Muscle of leg (tissue), 11 donors: ENCODE measurements around the gene NFKB2. TPM values are rescaled to one million over a fixed set of nuclear protein-coding genes. Genes with fewer than 3 reads are reported as not detected.

Experiments
- DNase-seq: peaks from one replicate; pipeline ENCODE4 v3.0.0; 2013
- H3K27ac ChIP-seq: one replicate; pipeline ENCODE4 v1.5.1; 2013; ENCODE audit warnings: mild to moderate bottlenecking, low read length, control low read depth
- H3K27me3 ChIP-seq: one replicate; pipeline ENCODE4 v1.6.1; 2013; ENCODE audit warnings: low read length; ENCODE audit not compliant: control insufficient read depth, insufficient read depth
- H3K36me3 ChIP-seq: one replicate; pipeline ENCODE4 v1.6.1; 2013; ENCODE audit warnings: low read length; ENCODE audit not compliant: control insufficient read depth, insufficient read depth
- H3K4me1 ChIP-seq: one replicate; pipeline ENCODE4 v1.6.1; 2013; ENCODE audit warnings: low read length; ENCODE audit not compliant: control insufficient read depth, insufficient read depth
- H3K4me3 ChIP-seq: one replicate; pipeline ENCODE4 v1.5.1; 2013; ENCODE audit warnings: low read length, control low read depth
- H3K9me3 ChIP-seq: replicated peaks from 2 replicates; pipeline ENCODE4 v1.6.1; 2013; ENCODE audit warnings: low read depth, low read length; ENCODE audit not compliant: control insufficient read depth
- WGBS: methylation state at CpG from one replicate; pipeline ENCODE4 v1.1.5; 2013; ENCODE audit warnings: missing lambda C conversion rate; ENCODE audit not compliant: insufficient coverage; 5-methylcytosine and 5-hydroxymethylcytosine counted together
- polyA plus RNA-seq, 8 donors: library from polyadenylated mRNA; unstranded; fragments of 120-200 nt; gene quantifications; one replicate each; pipeline versions ENCODE4 v1.2.1 to v1.2.3, GENCODE V29; 2013; ENCODE audit warnings: inconsistent platforms in 1 of 8, low replicate concordance in 1 of 8; ENCODE audit not compliant: insufficient read length in 8 of 8, insufficient read depth in 1 of 8
- total RNA-seq: library from RNA; stranded (reverse); fragments of 120-200 nt; gene quantifications from one replicate; pipeline ENCODE4 v1.2.4, GENCODE V29; 2013

The NFKB2 gene
- total and polyA plus RNA-seq, 9 donors: 13.2 to 21.2 (median 16.8) TPM

GRCh38 chr10:102375867-102376266, 19.6 kb upstream of the NFKB2 start:
- Histone ChIP-seq H3K4me3 (no peak overlapping the region), H3K36me3 (peaks cover 77% of the 10 kb centered on the region), H3K9me3 (peaks cover 2% of the 10 kb centered on the region), H3K27me3 (no peaks in the 10 kb centered on the region), H3K27ac (no peak overlapping the region), H3K4me1 (no peaks in the 10 kb centered on the region)
- DNase-seq: no peak
- WGBS: 86% methylated on average over 2 of the region's 2 CpGs

- 88% methylated on average over 7 of the region's 12 CpGs for WGBS
- no peaks in the 10 kb centered on the region for H3K27me3 ChIP-seq
- no peak overlapping the region for H3K4me3 ChIP-seq
- H3K4me1 ChIP-seq: no peaks in the 10 kb centered on the region
- peaks cover 82% of the 10 kb centered on the region for H3K36me3 ChIP-seq
- H3K27ac ChIP-seq: no peak overlapping the region
- DNase-seq: no peak
- H3K9me3 ChIP-seq: no peaks in the 10 kb centered on the region
These were observed 18.6 kb upstream of the NFKB2 start for GRCh38 chr10:102376901-102377300.

- DNase-seq: no peak
- no peaks in the 10 kb centered on the region for H3K4me1 ChIP-seq
- H3K27ac ChIP-seq: no peak overlapping the region
- no peaks in the 10 kb centered on the region for H3K27me3 ChIP-seq
- peaks cover 87% of the 10 kb centered on the region for H3K36me3 ChIP-seq
- H3K4me3 ChIP-seq: no peak overlapping the region
- no peaks in the 10 kb centered on the region for H3K9me3 ChIP-seq
- 100% methylated on average over 6 of the region's 6 CpGs for WGBS
These were observed 16.1 kb upstream of the NFKB2 start for GRCh38 chr10:102379383-102379782.

GRCh38 chr10:102381983-102382382, 13.5 kb upstream of the NFKB2 start:
- Histone ChIP-seq H3K4me3 (no peak overlapping the region), H3K27me3 (no peaks in the 10 kb centered on the region), H3K4me1 (peaks cover 2% of the 10 kb centered on the region), H3K27ac (no peak overlapping the region), H3K9me3 (no peaks in the 10 kb centered on the region), H3K36me3 (peaks cover 63% of the 10 kb centered on the region)
- WGBS: 81% methylated on average over 8 of the region's 9 CpGs
- no peak for DNase-seq

GRCh38 chr10:102382871-102383270, 12.6 kb upstream of the NFKB2 start:
- H3K27me3 ChIP-seq: no peaks in the 10 kb centered on the region
- no peak overlapping the region for H3K4me3 ChIP-seq
- H3K27ac ChIP-seq: no peak overlapping the region
- H3K9me3 ChIP-seq: no peaks in the 10 kb centered on the region
- H3K36me3 ChIP-seq: peaks cover 59% of the 10 kb centered on the region
- 90% methylated on average over 2 of the region's 8 CpGs for WGBS
- no peak for DNase-seq
- H3K4me1 ChIP-seq: peaks cover 2% of the 10 kb centered on the region

GRCh38 chr10:102384053-102384452, 11.5 kb upstream of the NFKB2 start:
- Histone ChIP-seq H3K9me3 (no peaks in the 10 kb centered on the region), H3K36me3 (peaks cover 50% of the 10 kb centered on the region), H3K27ac (no peak overlapping the region), H3K27me3 (no peaks in the 10 kb centered on the region), H3K4me3 (no peak overlapping the region), H3K4me1 (peaks cover 2% of the 10 kb centered on the region)
- no CpG with 5 or more reads among the region's 6 CpGs for WGBS
- DNase-seq: no peak

GRCh38 chr10:102384606-102385429, 10.7 kb upstream of the NFKB2 start:
- H3K9me3 ChIP-seq: no peaks in the 10 kb centered on the region
- H3K36me3 ChIP-seq: peaks cover 42% of the 10 kb centered on the region
- H3K27ac ChIP-seq: no peak overlapping the region
- DNase-seq: no peak
- H3K4me3 ChIP-seq: no peak overlapping the region
- H3K4me1 ChIP-seq: peaks cover 2% of the 10 kb centered on the region
- no peaks in the 10 kb centered on the region for H3K27me3 ChIP-seq
- 90% methylated on average over 1 of the region's 4 CpGs for WGBS

- H3K9me3 ChIP-seq: no peaks in the 10 kb centered on the region
- no peak for DNase-seq
- peaks cover 13% of the 10 kb centered on the region for H3K4me1 ChIP-seq
- no peaks in the 10 kb centered on the region for H3K36me3 ChIP-seq
- H3K4me3 ChIP-seq: no peak overlapping the region
- H3K27ac ChIP-seq: no peak overlapping the region
- peaks cover 3% of the 10 kb centered on the region for H3K27me3 ChIP-seq
- WGBS: 100% methylated on average over 1 of the region's 3 CpGs
These were observed 5.6 kb upstream of the NFKB2 start for GRCh38 chr10:102389894-102390293.

- H3K4me3 ChIP-seq: no peak overlapping the region
- peaks cover 3% of the 10 kb centered on the region for H3K27me3 ChIP-seq
- H3K36me3 ChIP-seq: peaks cover 6% of the 10 kb centered on the region
- DNase-seq: no peak
- peaks cover 27% of the 10 kb centered on the region for H3K4me1 ChIP-seq
- no peak overlapping the region for H3K27ac ChIP-seq
- H3K9me3 ChIP-seq: no peaks in the 10 kb centered on the region
- WGBS: 86% methylated on average over 3 of the region's 5 CpGs
These were observed 3.2 kb upstream of the NFKB2 start for GRCh38 chr10:102392306-102392705.

- 19% methylated on average over 22 of the region's 30 CpGs for WGBS
- peak overlapping the region; percentile 87 for H3K4me3 ChIP-seq
These were observed 2.0 kb upstream of the NFKB2 start for GRCh38 chr10:102393411-102394078.

More at GRCh38 chr10:102393411-102394078, 2.0 kb upstream of the NFKB2 start:
- Histone ChIP-seq H3K9me3 (no peaks in the 10 kb centered on the region), H3K27me3 (peaks cover 3% of the 10 kb centered on the region), H3K4me1 (peaks cover 27% of the 10 kb centered on the region), H3K36me3 (peaks cover 18% of the 10 kb centered on the region), H3K27ac (peak overlapping the region; percentile 95)
- no peak for DNase-seq
